ENCODE measurements around the gene POLR3A.

Gene POLR3A

GRCh38 chr10:77959887-77960455, 69.3 kb downstream of the POLR3A start:
- no peak for DNase-seq (ENCODE audit: extremely low read depth in 1 of 2, low read depth in 1 of 2)

- no peak for DNase-seq (ENCODE audit: extremely low read depth in 1 of 2, low read depth in 1 of 2)
Observed at GRCh38 chr10:77959384-77959783, 69.9 kb downstream of the POLR3A start.

- DNase-seq (ENCODE audit: extremely low read depth in 1 of 2, low read depth in 1 of 2): no peak
Observed at GRCh38 chr10:77955136-77955535, 74.2 kb downstream of the POLR3A start.

GRCh38 chr10:77949167-77949566, 80.1 kb downstream of the POLR3A start:
- DNase-seq (ENCODE audit: extremely low read depth in 1 of 2, low read depth in 1 of 2): no peak

GRCh38 chr10:77946084-77946483, 83.2 kb downstream of the POLR3A start:
- DNase-seq (ENCODE audit: extremely low read depth in 1 of 2, low read depth in 1 of 2): no peak

GRCh38 chr10:77944519-77944918, 84.8 kb downstream of the POLR3A start:
- DNase-seq (ENCODE audit: extremely low read depth in 1 of 2, low read depth in 1 of 2): no peak

- no peak for DNase-seq (ENCODE audit: extremely low read depth in 1 of 2, low read depth in 1 of 2)
Observed at GRCh38 chr10:77943121-77943901, 86.0 kb downstream of the POLR3A start.

GRCh38 chr10:77941790-77942189, 87.5 kb downstream of the POLR3A start:
- DNase-seq (ENCODE audit: extremely low read depth in 1 of 2, low read depth in 1 of 2): no peak

- DNase-seq (ENCODE audit: extremely low read depth in 1 of 2, low read depth in 1 of 2): no peak
Observed at GRCh38 chr10:77940627-77941026, 88.7 kb downstream of the POLR3A start.

GRCh38 chr10:77940225-77940624, 89.1 kb downstream of the POLR3A start:
- DNase-seq (ENCODE audit: extremely low read depth in 1 of 2, low read depth in 1 of 2): no peak

- no peak for DNase-seq (ENCODE audit: extremely low read depth in 1 of 2, low read depth in 1 of 2)
Observed at GRCh38 chr10:77939561-77940001, 89.7 kb downstream of the POLR3A start.

- no peak for DNase-seq (ENCODE audit: extremely low read depth in 1 of 2, low read depth in 1 of 2)
Observed at GRCh38 chr10:77936697-77937567, 92.4 kb downstream of the POLR3A start.

- DNase-seq (ENCODE audit: extremely low read depth in 1 of 2, low read depth in 1 of 2): no peak
Observed at GRCh38 chr10:77932016-77932715, 97.1 kb downstream of the POLR3A start.

- DNase-seq (ENCODE audit: extremely low read depth in 1 of 2, low read depth in 1 of 2): no peak
Observed at GRCh38 chr10:77927402-77928246, 101.7 kb downstream of the POLR3A start.

GRCh38 chr10:77926566-77927401, 102.5 kb downstream of the POLR3A start, which contains the start of gene DLG5:
Gene DLG5, minus strand, starts transcription at chr10:77926755. Its CDS starts 235 bp downstream, at chr10:77926520.
- DNase-seq (ENCODE audit: extremely low read depth in 1 of 2, low read depth in 1 of 2): no peak

- DNase-seq (ENCODE audit: extremely low read depth in 1 of 2, low read depth in 1 of 2): no peak
Observed at GRCh38 chr10:77925795-77926565, 103.3 kb downstream of the POLR3A start.

- no peak for DNase-seq (ENCODE audit: extremely low read depth in 1 of 2, low read depth in 1 of 2)
Observed at GRCh38 chr10:77925410-77925794, 103.9 kb downstream of the POLR3A start.

GRCh38 chr10:77922566-77923179, 106.6 kb downstream of the POLR3A start:
- DNase-seq (ENCODE audit: extremely low read depth in 1 of 2, low read depth in 1 of 2): no peak

Data from activated CD8-positive, alpha-beta memory T cell treated with anti-CD3 and anti-CD28 coated beads for 1 hour (primary cell).